Transverse colon (tissue), 4 donors: ENCODE data around the gene COX7A1. TPM values are rescaled to one million over a fixed set of nuclear protein-coding genes. Genes with fewer than 3 reads are reported as not detected.
A peak's percentile ranks its signal among the peaks of the same experiment; 100 is the strongest.
"Not testable (repeated sequence)": the region's sequence is repeated elsewhere in the genome, so short reads cannot be mapped to it uniquely, and the experiment has no call there.

ENCODE experiments used
- DNase-seq: peaks from one replicate; pipeline ENCODE4 v3.0.0-alpha.2; 2019
- H3K27ac ChIP-seq, 4 donors: fragments of 200-600 bp; sonication (generic); 2 replicates each; pipeline ENCODE4 v1.5.1; 2016 to 2018; ENCODE audit warnings: inconsistent platforms in 4 of 4
- H3K27me3 ChIP-seq: fragments of 200-600 bp; sonication (generic); 2 replicates; pipeline ENCODE4 v1.5.1; 2017; ENCODE audit warnings: inconsistent platforms
- H3K36me3 ChIP-seq, 4 donors: fragments of 200-600 bp; sonication (generic); 2 replicates each; pipeline ENCODE4 v1.5.1; 2017 to 2019; ENCODE audit warnings: inconsistent platforms in 4 of 4
- H3K4me1 ChIP-seq, 4 donors: fragments of 200-600 bp; sonication (generic); 2 replicates each; pipeline ENCODE4 v1.5.1; 2017 to 2020; ENCODE audit warnings: inconsistent platforms in 4 of 4
- H3K4me3 ChIP-seq, 4 donors: fragments of 200-600 bp; sonication (generic); 1 replicate in 1 of 4; 2 replicates in 3 of 4; pipeline versions ENCODE4 v1.5.1 to v1.6.1; 2017 to 2019; ENCODE audit warnings: inconsistent platforms in 4 of 4
- H3K9me3 ChIP-seq, 2 donors: fragments of 200-600 bp; sonication (generic); 2 replicates each; pipeline ENCODE4 v1.5.1; 2017 to 2019; ENCODE audit warnings: inconsistent platforms in 2 of 2
- EP300 ChIP-seq: sonication (generic); formaldehyde crosslinking; IDR thresholded peaks from one replicate; pipeline ENCODE4 v1.6.1; 2017; ENCODE audit warnings: antibody characterized with exemption, low read depth
- POLR2A ChIP-seq: fragments of 450-650 bp; IDR thresholded peaks from one replicate; pipeline ENCODE4 v1.6.1; 2016; ENCODE audit warnings: antibody characterized with exemption, mild to moderate bottlenecking, moderate library complexity
- POLR2AphosphoS5 ChIP-seq, 3 donors: sonication (generic); formaldehyde crosslinking; IDR thresholded peaks; one replicate each; pipeline ENCODE4 v1.6.1; 2016; ENCODE audit warnings: antibody characterized with exemption in 3 of 3
- WGBS, 2 donors: methylation state at CpG; one replicate each; pipeline ENCODE4 v1.1.5; 2018; ENCODE audit warnings: low coverage in 1 of 2; 5-methylcytosine and 5-hydroxymethylcytosine counted together
- in situ Hi-C, 4 donors: fragments of 200-750 bp; cut with MboI; loops; one replicate each; pipeline versions ENCODE4 v1.15.0 to v1.15.1; 2017; ENCODE audit warnings: low sequenced_read_pairs in 3 of 4, low pct_ligation_motif_present in 1 of 4, low pct_unique_long_range_greater_than_20kb in 1 of 4
- intact Hi-C: fragments of 100-400 bp; cut with DNase I; formaldehyde crosslinking; loops from one replicate; pipeline ENCODE4 v1.15.1; 2023; ENCODE audit warnings: low total_unique reads
- total RNA-seq, 4 donors: library from RNA; depleted of rRNA; stranded (reverse); fragments of >200 nt; gene quantifications; one replicate each; pipeline ENCODE4 v1.1.0, GENCODE V29; 2016
- TF ChIP-seq, protein P1 (sequence below), 5 experiments: fragments of 200-600 bp in 3 of 5; fragments of 450-650 bp in 2 of 5; sonication (generic) in 3 of 5; IDR thresholded peaks; 1 replicate in 2 of 5; 2 replicates in 3 of 5; pipeline ENCODE4 v1.5.1; 2016 to 2017; ENCODE audit warnings: antibody characterized with exemption in 5 of 5, inconsistent platforms in 3 of 5, mild to moderate bottlenecking in 2 of 5, moderate library complexity in 1 of 5

COX7A1 gene
- total RNA-seq, 4 donors from 2014 or later: 7.8 to 26.3 (median 11.7) TPM; not detected in 1

DNA sequence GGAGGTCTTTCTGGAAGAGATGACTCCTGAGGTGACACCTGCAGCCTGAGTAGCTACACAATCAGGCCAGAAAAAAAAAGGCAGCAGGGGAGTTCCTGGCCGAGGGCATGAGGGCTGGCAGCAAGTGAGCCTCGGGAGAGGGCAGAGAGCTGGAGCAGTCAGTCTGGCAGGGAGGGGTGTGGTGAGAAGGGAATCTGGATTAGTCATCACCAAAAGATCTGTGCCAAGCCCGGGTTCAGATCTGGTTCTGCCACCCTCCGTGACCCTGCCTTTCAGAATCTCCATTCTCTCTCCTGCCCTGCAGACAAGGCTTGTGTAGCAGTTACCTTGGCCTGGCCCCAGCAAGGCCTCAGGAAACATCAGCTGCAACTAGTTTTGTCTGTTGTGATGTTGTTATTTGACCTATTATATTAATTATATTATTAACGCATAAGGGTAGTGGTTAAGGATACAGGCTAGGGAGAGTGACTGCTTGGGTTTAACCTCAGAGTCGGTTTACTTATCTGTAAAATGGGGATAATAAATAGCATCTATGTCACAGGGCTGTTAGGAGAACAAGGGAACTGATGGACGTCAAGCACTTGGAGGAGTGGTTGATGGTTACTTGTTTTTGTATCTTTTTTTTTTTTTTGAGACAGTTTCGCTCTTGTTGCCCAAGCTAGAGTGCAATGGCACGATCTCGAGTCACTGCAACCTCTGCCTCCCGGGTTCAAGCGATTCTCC, 15.1 kb downstream of the COX7A1 start:
- peak; percentile 80 for DNase-seq
- Histone ChIP-seq H3K27ac (peak overlapping the region; percentile 80 to 85 (median 83)), H3K4me3 (peak overlapping the region in 2 of 4 donors; percentile 11 to 25), H3K9me3 (no peaks in the 10 kb centered on the region), H3K36me3 (peaks cover 0 to 2% (median under 1%) of the 10 kb centered on the region in 4 donors), H3K4me1 (peaks cover 3 to 33% (median 27%) of the 10 kb centered on the region in 4 donors), H3K27me3 (no peaks in the 10 kb centered on the region)
- intact Hi-C loops: no loop called here
- WGBS, 2 donors: 56 to 74% methylated on average over 7 to 12 of the region's 12 CpGs
- in situ Hi-C loops: no loop called here
- peak in 2 of 3 donors; percentile 72 to 76 for TF ChIP-seq POLR2AphosphoS5 (IDR thresholded peaks at IDR 0.05)
- TF ChIP-seq, protein P1, sequence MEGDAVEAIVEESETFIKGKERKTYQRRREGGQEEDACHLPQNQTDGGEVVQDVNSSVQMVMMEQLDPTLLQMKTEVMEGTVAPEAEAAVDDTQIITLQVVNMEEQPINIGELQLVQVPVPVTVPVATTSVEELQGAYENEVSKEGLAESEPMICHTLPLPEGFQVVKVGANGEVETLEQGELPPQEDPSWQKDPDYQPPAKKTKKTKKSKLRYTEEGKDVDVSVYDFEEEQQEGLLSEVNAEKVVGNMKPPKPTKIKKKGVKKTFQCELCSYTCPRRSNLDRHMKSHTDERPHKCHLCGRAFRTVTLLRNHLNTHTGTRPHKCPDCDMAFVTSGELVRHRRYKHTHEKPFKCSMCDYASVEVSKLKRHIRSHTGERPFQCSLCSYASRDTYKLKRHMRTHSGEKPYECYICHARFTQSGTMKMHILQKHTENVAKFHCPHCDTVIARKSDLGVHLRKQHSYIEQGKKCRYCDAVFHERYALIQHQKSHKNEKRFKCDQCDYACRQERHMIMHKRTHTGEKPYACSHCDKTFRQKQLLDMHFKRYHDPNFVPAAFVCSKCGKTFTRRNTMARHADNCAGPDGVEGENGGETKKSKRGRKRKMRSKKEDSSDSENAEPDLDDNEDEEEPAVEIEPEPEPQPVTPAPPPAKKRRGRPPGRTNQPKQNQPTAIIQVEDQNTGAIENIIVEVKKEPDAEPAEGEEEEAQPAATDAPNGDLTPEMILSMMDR (IDR thresholded peaks at IDR 0.05): no peak
- TF ChIP-seq EP300: no peak
- peak; percentile 50 for TF ChIP-seq POLR2A

DNA sequence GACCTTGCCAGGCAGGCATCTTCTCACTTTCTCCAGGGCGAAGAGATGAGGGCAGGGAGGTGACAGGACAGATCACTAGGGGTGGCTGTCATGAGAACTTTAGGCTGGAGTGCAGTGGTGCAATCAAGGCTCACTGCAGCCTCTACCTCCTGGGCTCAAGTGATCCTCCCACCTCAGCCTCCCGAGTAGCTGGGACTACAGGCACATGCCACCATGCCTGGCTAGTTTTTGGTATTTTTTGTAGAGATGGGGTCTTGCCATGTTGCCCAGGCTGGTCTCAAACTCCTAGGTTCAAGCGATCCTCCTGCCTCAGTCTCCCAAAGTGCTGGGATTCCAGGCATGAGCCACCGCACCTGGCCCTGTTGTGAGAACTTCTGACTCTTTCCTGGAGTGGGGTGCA, 17.4 kb downstream of the COX7A1 start:
- in situ Hi-C loops: loop anchor here in 2 of 4 donors (5.0 kb wide), 2 partner anchors 32 to 37 kb away; no protein-coding TSS in a partner anchor
- intact Hi-C loops: not testable (repeated sequence)
- H3K4me1 ChIP-seq: peaks cover 0 to 33% (median 23%) of the 10 kb centered on the region in 4 donors

DNA sequence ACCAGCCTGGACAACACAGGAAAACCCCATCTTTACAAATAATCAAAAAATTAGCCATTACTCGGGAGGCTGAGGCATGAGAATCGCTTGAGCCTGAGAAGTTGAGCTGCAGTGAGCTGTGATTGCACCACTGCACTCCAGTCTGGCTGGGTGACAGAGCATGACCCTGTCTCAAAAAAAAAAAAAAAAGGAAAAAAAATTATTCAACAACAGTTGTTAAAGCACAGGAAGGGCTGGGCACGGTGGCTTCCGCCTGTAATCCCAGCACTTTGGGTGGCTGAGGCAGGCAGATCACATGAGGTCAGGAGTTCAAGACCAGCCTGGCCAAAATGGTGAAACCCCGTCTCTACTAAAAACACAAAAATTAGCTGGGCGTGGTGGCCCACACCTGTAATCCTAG, 21.0 kb downstream of the COX7A1 start:
- H3K36me3 ChIP-seq, H3K27me3 ChIP-seq, DNase-seq, H3K4me3 ChIP-seq, intact Hi-C loops, H3K27ac ChIP-seq, H3K9me3 ChIP-seq: not testable (repeated sequence)
- peaks cover 7 to 31% (median 22%) of the 10 kb centered on the region in 4 donors for H3K4me1 ChIP-seq
- 65 to 71% methylated on average over 3 to 6 of the region's 6 CpGs for WGBS, 2 donors
- in situ Hi-C loops: loop anchor here in 2 of 4 donors (5.0 kb wide), 2 partner anchors 36 to 41 kb away; no protein-coding TSS in a partner anchor

More for the DNA sequence above, 17.4 kb downstream of the COX7A1 start:
- not testable (repeated sequence) for H3K27ac ChIP-seq, DNase-seq, H3K9me3 ChIP-seq, H3K27me3 ChIP-seq, H3K36me3 ChIP-seq, H3K4me3 ChIP-seq
- WGBS, 2 donors: 88% methylated on average over 4 of the region's 4 CpGs; no CpG with 5 or more reads in 1 of the 2 donors

DNA sequence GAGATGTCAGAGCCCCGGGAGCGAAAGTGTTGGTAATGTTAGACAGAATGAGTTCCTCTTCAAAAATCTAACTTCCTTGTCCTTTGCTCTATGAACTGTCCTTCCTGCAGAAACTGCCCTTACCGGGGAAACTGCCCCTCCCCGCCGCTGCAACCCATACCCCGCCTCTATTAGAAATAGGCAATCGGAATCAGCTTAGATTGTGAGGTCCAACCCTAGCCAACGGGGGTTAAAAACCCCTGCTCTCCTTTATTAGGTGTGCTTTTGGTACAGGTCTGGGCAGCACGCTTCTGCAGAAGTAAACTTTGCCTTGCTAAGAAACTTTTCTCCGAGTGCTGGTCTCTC, 23.9 kb downstream of the COX7A1 start:
- intact Hi-C loops: no loop called here
- DNase-seq: peak; percentile 64
- H3K27ac ChIP-seq: peak overlapping the region; percentile 91 to 97 (median 94)
- TF ChIP-seq POLR2A (no peak), EP300 (no peak), POLR2AphosphoS5 (IDR thresholded peaks at IDR 0.05) (no peak)
- TF ChIP-seq, protein P1 (IDR thresholded peaks at IDR 0.05): no peak
- H3K36me3 ChIP-seq: peaks cover 0 to 6% (median 3%) of the 10 kb centered on the region in 4 donors
- H3K4me1 ChIP-seq: peaks cover 7 to 29% (median 21%) of the 10 kb centered on the region in 4 donors
- H3K9me3 ChIP-seq: no peaks in the 10 kb centered on the region
- peak overlapping the region; percentile 13 to 55 (median 40) for H3K4me3 ChIP-seq
- H3K27me3 ChIP-seq: no peaks in the 10 kb centered on the region
- in situ Hi-C loops: loop anchor here in 1 of 4 donors (5.0 kb wide), 1 partner anchor 44 kb away; no protein-coding TSS in a partner anchor
- 12 to 56% methylated on average over 3 to 10 of the region's 10 CpGs for WGBS, 2 donors

DNA sequence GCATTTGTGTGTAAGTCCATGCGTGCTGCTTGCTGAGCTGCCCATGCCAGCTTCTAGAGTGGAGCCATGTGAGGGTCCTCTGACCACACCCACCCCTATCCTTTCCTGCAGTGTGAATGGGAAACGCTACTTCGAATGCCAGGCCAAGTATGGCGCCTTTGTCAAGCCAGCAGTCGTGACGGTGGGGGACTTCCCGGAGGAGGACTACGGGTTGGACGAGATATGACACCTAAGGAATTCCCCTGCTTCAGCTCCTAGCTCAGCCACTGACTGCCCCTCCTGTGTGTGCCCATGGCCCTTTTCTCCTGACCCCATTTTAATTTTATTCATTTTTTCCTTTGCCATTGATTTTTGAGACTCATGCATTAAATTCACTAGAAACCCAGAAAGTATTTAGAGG, 26.7 kb downstream of the COX7A1 start:
- in situ Hi-C loops: loop anchor here in 1 of 4 donors (5.0 kb wide), 1 partner anchor 47 kb away; no protein-coding TSS in a partner anchor

More for the DNA sequence above, 26.7 kb downstream of the COX7A1 start:
- H3K9me3 ChIP-seq: no peaks in the 10 kb centered on the region
- no peak overlapping the region for H3K4me3 ChIP-seq
- no peak overlapping the region for H3K27ac ChIP-seq
- TF ChIP-seq POLR2AphosphoS5 (IDR thresholded peaks at IDR 0.05): no peak
- TF ChIP-seq EP300: no peak
- TF ChIP-seq, protein P1 (IDR thresholded peaks at IDR 0.05): no peak
- no peak for TF ChIP-seq POLR2A
- intact Hi-C loops: no loop called here
- H3K36me3 ChIP-seq: peaks cover 0 to 13% (median 5%) of the 10 kb centered on the region in 4 donors
- no peaks in the 10 kb centered on the region for H3K27me3 ChIP-seq
- no peak for DNase-seq
- peaks cover 7 to 19% (median 17%) of the 10 kb centered on the region in 4 donors for H3K4me1 ChIP-seq
- 62 to 68% methylated on average over 8 to 9 of the region's 9 CpGs for WGBS, 2 donors
